Keratinocyte (primary cell): ENCODE data around the gene DNHD1. TPM values are rescaled to one million over a fixed set of nuclear protein-coding genes. Genes with fewer than 3 reads are reported as not detected.

ENCODE experiments used
- DNase-seq: peaks from one replicate; pipeline ENCODE4 v3.0.0-alpha.2; 2011; ENCODE audit warnings: low read depth, missing footprints, low spot score
- FAIRE-seq: peaks from 2 replicates; lab custom pipeline; 2011; peaks lifted over from hg19 to GRCh38; lab: Jason Lieb, UNC
- H2AFZ ChIP-seq: 2 replicates; pipeline ENCODE4 v1.6.0; 2012; ENCODE audit warnings: low read length, control low read depth, inconsistent platforms; ENCODE audit not compliant: control insufficient read depth
- H3K27ac ChIP-seq: 2 replicates; pipeline ENCODE4 v1.5.1; 2011; ENCODE audit warnings: low read length; ENCODE audit not compliant: control insufficient read depth, insufficient read depth
- H3K27me3 ChIP-seq: 3 replicates; pipeline ENCODE4 v1.6.0; 2011; ENCODE audit warnings: low read length; ENCODE audit not compliant: control insufficient read depth, insufficient read depth; ENCODE audit errors: extremely low read depth
- H3K36me3 ChIP-seq, 2 experiments: 2 replicates in 1 of 2; 3 replicates in 1 of 2; pipeline ENCODE4 v1.5.1; 2011; ENCODE audit warnings: low read length in 2 of 2, mild to moderate bottlenecking in 1 of 2; ENCODE audit not compliant: control insufficient read depth in 2 of 2, insufficient read depth in 2 of 2; ENCODE audit errors: extremely low read depth in 1 of 2
- H3K4me1 ChIP-seq: 3 replicates; pipeline ENCODE4 v1.5.1; 2011; ENCODE audit warnings: low read length; ENCODE audit not compliant: control insufficient read depth, insufficient read depth; ENCODE audit errors: extremely low read depth
- H3K4me2 ChIP-seq: 3 replicates; pipeline ENCODE4 v1.6.0; 2011; ENCODE audit warnings: low read depth, low read length; ENCODE audit not compliant: control insufficient read depth, insufficient read depth; ENCODE audit errors: extremely low read depth
- H3K4me3 ChIP-seq, 3 experiments: fragments of 200-600 bp in 1 of 3; sonication (generic) in 1 of 3; 2 replicates in 2 of 3; 3 replicates in 1 of 3; pipeline ENCODE4 v1.5.1; 2011 to 2016; ENCODE audit warnings: low read length in 3 of 3, mild to moderate bottlenecking in 3 of 3, control low read depth in 2 of 3, inconsistent platforms in 1 of 3, low read depth in 1 of 3, mixed read lengths in 1 of 3, mixed run types in 1 of 3, moderate library complexity in 1 of 3; ENCODE audit not compliant: control insufficient read depth in 2 of 3, insufficient read depth in 2 of 3; ENCODE audit errors: extremely low read depth in 1 of 3
- H3K79me2 ChIP-seq: 2 replicates; pipeline ENCODE4 v1.6.0; 2012; ENCODE audit warnings: low read length; ENCODE audit not compliant: control insufficient read depth, insufficient read depth
- H3K9ac ChIP-seq: 3 replicates; pipeline ENCODE4 v1.6.0; 2011; ENCODE audit warnings: low read length; ENCODE audit not compliant: control insufficient read depth, insufficient read depth; ENCODE audit errors: extremely low read depth
- H3K9me1 ChIP-seq: 3 replicates; pipeline ENCODE4 v1.6.0; 2011; ENCODE audit warnings: low read length; ENCODE audit not compliant: control insufficient read depth, insufficient read depth; ENCODE audit errors: extremely low read depth
- H3K9me3 ChIP-seq: 2 replicates; pipeline ENCODE4 v1.5.1; 2012; ENCODE audit warnings: low read depth, low read length; ENCODE audit not compliant: control insufficient read depth
- H4K20me1 ChIP-seq: 3 replicates; pipeline ENCODE4 v1.6.0; 2011; ENCODE audit warnings: low read length; ENCODE audit not compliant: control insufficient read depth, insufficient read depth; ENCODE audit errors: extremely low read depth
- CTCF ChIP-seq, 3 experiments: IDR thresholded peaks in 1 of 3; conservative IDR thresholded peaks in 1 of 3; optimal IDR thresholded peaks in 1 of 3; 2 replicates in 2 of 3; 3 replicates in 1 of 3; pipeline versions ENCODE3 to v1.5.1; 2011; ENCODE audit warnings: low read length in 3 of 3, mild to moderate bottlenecking in 3 of 3, moderate library complexity in 2 of 3, control low read depth in 1 of 3, inconsistent platforms in 1 of 3; ENCODE audit not compliant: insufficient read depth in 2 of 3; ENCODE audit errors: extremely low read depth in 1 of 3
- EZH2 ChIP-seq: IDR thresholded peaks from one replicate; pipeline ENCODE4 v1.6.1; 2012; ENCODE audit warnings: inconsistent platforms, mild to moderate bottlenecking, low read length, moderate library complexity
- dilution Hi-C: fragments of 300-500 bp; cut with MboI; formaldehyde crosslinking; loops from one replicate; pipeline ENCODE4 v1.7.0; 2020; ENCODE audit warnings: low sequenced_read_pairs; ENCODE audit not compliant: extremely low pct_ligation_motif_present
- polyA plus RNA-seq, 5 experiments: library from polyadenylated mRNA; depleted of rRNA in 3 of 5; stranded (reverse) in 3 of 5; stranded (forward) in 1 of 5; unstranded in 1 of 5; fragments of >200 nt; gene quantifications; 1 replicate in 1 of 5; 2 replicates in 3 of 5; 3 replicates in 1 of 5; pipeline versions ENCODE4 v1.2.1 to v1.2.3, GENCODE V29; 2011 to 2012; ENCODE audit warnings: missing spikeins in 2 of 5, low read depth in 1 of 5, low replicate concordance in 1 of 5

The DNHD1 gene
- polyA plus RNA-seq, 1 donor (not counting 4 experiments of a cell fraction or from before 2014, with no cell fraction given) = 2.9 TPM

- Histone ChIP-seq H3K27ac (no peak overlapping the region), H3K9me1 (no peaks in the 10 kb centered on the region), H3K27me3 (no peaks in the 10 kb centered on the region), H3K79me2 (no peaks in the 10 kb centered on the region), H2AFZ (no peak overlapping the region), H4K20me1 (no peaks in the 10 kb centered on the region), H3K9ac (no peak overlapping the region), H3K4me3 (no peak overlapping the region), H3K4me2 (no peak overlapping the region), H3K9me3 (no peaks in the 10 kb centered on the region), H3K36me3 (peaks cover 2 to 8% of the 10 kb centered on the region in 2 experiments), H3K4me1 (no peaks in the 10 kb centered on the region)
- FAIRE-seq (no peak), DNase-seq (no peak)
- dilution Hi-C loops = no loop called here
- no peak for TF ChIP-seq EZH2
- TF ChIP-seq CTCF (optimal IDR thresholded peaks at IDR 0.05 in 1 of 3, IDR thresholded peaks at IDR 0.05 in 1 of 3, conservative IDR thresholded peaks at IDR 0.05 in 1 of 3; ENCODE audit: extremely low read depth in 1 of 3, insufficient read depth in 2 of 3, low read length in 3 of 3) = no peak
Observed at GRCh38 chr11:6547177-6547576, 50.1 kb downstream of the DNHD1 start.

GRCh38 chr11:6548121-6548520 is 51.0 kb downstream of the DNHD1 start:
- dilution Hi-C loops = no loop called here
- FAIRE-seq (no peak), DNase-seq (no peak)
- H2AFZ ChIP-seq = no peak overlapping the region
- H3K9me3 ChIP-seq = no peaks in the 10 kb centered on the region
- H3K27ac ChIP-seq = no peak overlapping the region
- H3K79me2 ChIP-seq = no peaks in the 10 kb centered on the region
- TF ChIP-seq CTCF (optimal IDR thresholded peaks at IDR 0.05 in 1 of 3, IDR thresholded peaks at IDR 0.05 in 1 of 3, conservative IDR thresholded peaks at IDR 0.05 in 1 of 3; ENCODE audit: extremely low read depth in 1 of 3, insufficient read depth in 2 of 3, low read length in 3 of 3) (no peak), EZH2 (no peak)
- H3K9me1 ChIP-seq = no peaks in the 10 kb centered on the region
- no peaks in the 10 kb centered on the region for H3K4me1 ChIP-seq
- H3K27me3 ChIP-seq = no peaks in the 10 kb centered on the region
- H3K4me2 ChIP-seq = no peak overlapping the region
- H3K36me3 ChIP-seq = peaks cover 2 to 8% of the 10 kb centered on the region in 2 experiments
- H3K9ac ChIP-seq = no peak overlapping the region
- H4K20me1 ChIP-seq = no peaks in the 10 kb centered on the region
- no peak overlapping the region for H3K4me3 ChIP-seq
